Measurements from ENCODE around the gene ITGAL. TPM values are rescaled to one million over a fixed set of nuclear protein-coding genes. Genes with fewer than 3 reads are reported as not detected.

The ITGAL gene
- total and polyA plus RNA-seq, 4 donors: 0.77 to 14.3 (median 10.8) TPM

DNA sequence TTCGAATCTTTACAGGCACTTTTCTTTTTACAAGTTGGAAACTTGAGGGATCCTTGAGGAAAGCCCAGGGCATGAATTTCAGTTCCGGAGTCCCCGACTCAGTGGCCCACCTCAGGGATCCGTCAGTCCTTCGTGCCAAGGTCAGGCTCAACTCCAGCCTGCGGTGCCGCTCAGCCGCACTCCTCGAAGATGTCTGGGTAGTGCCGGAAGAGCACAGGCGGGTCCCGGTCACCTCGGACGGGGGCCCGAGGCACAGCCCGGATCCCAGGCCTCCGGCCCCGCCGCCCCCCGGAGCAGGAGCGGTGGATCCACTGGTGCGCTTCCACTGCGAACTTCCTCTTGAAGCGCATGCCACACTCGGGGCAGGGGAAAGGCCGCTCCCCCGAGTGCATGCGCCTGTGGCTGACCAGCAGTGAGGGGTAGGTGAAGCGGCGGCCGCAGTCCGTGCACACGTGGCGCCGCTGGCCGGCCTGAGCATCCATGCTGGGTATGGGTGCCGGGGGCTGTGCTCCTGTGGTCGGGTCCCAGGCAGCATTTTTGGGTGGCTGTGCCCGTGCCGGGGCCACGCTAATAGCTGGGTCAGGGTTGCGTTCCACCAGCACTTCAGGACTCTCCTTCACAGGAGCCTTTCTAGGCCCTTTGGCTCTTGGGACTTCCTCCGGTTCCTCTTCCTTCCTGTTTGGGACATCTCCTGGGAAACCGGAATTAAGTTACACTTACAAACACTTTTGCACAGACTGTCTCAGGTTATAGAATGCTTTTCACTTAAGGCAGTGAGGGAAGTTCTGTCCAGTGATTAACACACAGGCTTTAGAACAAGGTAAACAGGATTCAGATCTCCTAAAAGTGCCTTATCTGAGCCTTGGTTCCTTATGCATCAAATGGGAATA, 97.4 kb downstream of the ITGAL start:
- H3K27ac ChIP-seq (ENCODE audit: low read depth in 1 of 2, low read length in 2 of 2): no peak overlapping the region
- intact Hi-C loops (cut with DNase I): loop anchor here in 1 of 2 donors (5.0 kb wide), 1 partner anchor 82 kb away; the partner anchor contains the start of gene PRR14
- H3K4me1 ChIP-seq (ENCODE audit: control insufficient read depth in 1 of 2, insufficient read depth in 2 of 2, low read length in 2 of 2): no peaks in the 10 kb centered on the region
- no peaks in the 10 kb centered on the region for H3K27me3 ChIP-seq (ENCODE audit: control insufficient read depth in 1 of 2, insufficient read depth in 2 of 2, low read length in 1 of 2)
- no peaks in the 10 kb centered on the region for H3K36me3 ChIP-seq (ENCODE audit: control insufficient read depth in 1 of 2, insufficient read depth in 2 of 2, low read length in 1 of 2)
- no peak overlapping the region for H3K4me3 ChIP-seq (ENCODE audit: low read length in 2 of 2)
- DNase-seq (no peak), ATAC-seq (ENCODE audit: low FRiP score) (no peak)
- WGBS, 2 donors: 84 to 89% methylated on average over 44 of the region's 44 CpGs
- no peaks in the 10 kb centered on the region for H3K9me3 ChIP-seq (ENCODE audit: control insufficient read depth, low read length)

DNA sequence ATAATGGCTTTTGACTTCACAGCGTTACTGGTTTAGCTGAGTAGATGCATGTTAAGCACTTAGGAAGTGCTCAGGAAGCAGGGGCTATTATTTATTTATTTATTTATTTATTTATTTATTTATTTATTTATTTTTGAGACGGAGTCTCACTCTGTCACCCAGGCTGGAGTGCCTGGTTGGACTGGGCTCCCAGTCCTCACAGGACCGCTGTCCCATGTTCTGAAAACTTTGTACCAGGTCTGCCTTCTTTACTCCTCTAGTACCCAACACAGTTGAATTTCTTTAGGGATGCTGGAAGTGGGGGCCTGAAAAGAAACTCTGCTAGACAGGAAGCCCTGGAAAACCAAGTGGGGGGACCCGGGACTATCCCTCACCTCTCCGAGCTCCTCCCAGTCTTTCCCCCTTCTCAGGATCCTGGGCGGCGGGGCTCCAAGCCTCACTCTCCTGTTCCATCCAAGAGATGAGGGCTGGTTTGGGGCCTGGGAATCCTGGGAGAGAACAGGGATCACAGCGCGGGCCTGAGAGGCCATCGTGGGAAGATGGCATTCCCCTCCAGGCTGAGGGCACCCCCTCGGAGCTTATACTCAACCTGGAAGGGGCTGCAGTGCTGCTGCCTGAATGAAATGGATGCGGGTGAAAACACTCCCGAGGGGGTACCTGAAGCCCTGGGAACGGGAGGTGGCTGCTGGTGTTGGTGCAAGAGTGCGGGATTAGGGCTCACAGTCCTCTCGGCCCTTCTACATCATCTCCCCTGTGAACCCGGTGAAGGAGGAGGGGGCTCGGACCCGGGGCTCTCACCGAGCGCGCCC, 98.3 kb downstream of the ITGAL start:
- intact Hi-C loops (cut with DNase I): loop anchor here in 1 of 2 donors (1.0 to 5.0 kb wide), 2 partner anchors 13 to 81 kb away; partner anchors contain the start of genes PRR14 and ZNF764
- peak; percentile 34 for ATAC-seq (ENCODE audit: low FRiP score)
- no peaks in the 10 kb centered on the region for H3K4me1 ChIP-seq (ENCODE audit: control insufficient read depth in 1 of 2, insufficient read depth in 2 of 2, low read length in 2 of 2)
- no peaks in the 10 kb centered on the region for H3K36me3 ChIP-seq (ENCODE audit: control insufficient read depth in 1 of 2, insufficient read depth in 2 of 2, low read length in 1 of 2)
- H3K4me3 ChIP-seq (ENCODE audit: low read length in 2 of 2): peak overlapping the region; percentile 16 to 85
- H3K9me3 ChIP-seq (ENCODE audit: control insufficient read depth, low read length): no peaks in the 10 kb centered on the region
- peak overlapping the region; percentile 65 to 73 for H3K27ac ChIP-seq (ENCODE audit: low read depth in 1 of 2, low read length in 2 of 2)
- DNase-seq: peak in 1 of 2 donors; percentile 55
- H3K27me3 ChIP-seq (ENCODE audit: control insufficient read depth in 1 of 2, insufficient read depth in 2 of 2, low read length in 1 of 2): no peaks in the 10 kb centered on the region
- WGBS, 2 donors: 4 to 6% methylated on average over 22 of the region's 22 CpGs

DNA sequence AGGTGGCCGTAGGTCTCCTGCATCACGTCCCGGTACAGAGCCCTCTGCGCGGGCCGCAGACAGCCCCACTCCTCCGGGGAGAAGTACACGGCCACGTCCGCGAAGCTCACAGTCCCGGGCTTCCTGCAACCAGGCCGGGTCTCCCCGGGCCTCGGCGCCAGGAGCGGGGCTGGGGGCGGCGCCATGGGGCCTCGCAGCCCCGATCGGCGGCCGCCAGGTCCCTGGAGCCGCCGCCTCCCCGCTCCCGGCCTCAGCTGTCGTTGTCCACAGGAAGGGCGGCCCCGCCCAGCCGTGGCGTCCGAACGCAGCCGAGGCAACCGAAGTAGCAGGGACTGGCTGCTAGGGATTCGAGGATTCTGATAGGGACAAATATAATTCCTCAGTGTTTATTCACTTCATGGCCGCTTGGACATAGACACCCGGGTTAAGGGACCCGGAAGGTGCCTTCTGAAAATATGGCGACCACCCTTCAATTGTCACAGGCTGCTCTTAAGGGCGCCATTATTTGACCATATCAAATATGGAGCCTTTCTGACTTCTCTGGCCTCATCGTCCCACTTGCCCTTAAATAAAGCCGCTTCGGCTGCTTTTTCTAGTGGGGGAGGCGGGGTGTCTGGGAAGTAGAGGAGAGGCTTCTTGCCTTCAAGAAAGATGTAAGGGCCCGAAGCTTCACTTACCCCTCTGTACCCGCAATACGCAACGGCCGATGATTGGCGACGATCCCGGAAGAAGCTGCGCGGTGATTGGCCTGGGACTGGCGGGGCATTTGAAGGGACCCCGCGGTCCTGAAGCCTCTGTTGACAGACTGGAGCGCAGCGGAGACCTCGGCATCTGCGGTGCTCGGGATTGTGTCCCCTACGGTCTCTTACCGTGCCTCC, 99.1 kb downstream of the ITGAL start, which contains the start of gene ZNF688:
TSS of gene ZNF688 (minus strand) at position 270 of the 878 bp plus-strand sequence. CDS start at position 185, 85 bp downstream.
- H3K4me1 ChIP-seq (ENCODE audit: control insufficient read depth in 1 of 2, insufficient read depth in 2 of 2, low read length in 2 of 2): no peaks in the 10 kb centered on the region
- H3K36me3 ChIP-seq (ENCODE audit: control insufficient read depth in 1 of 2, insufficient read depth in 2 of 2, low read length in 1 of 2): peaks cover 0 to 3% of the 10 kb centered on the region in 2 donors
- no peaks in the 10 kb centered on the region for H3K27me3 ChIP-seq (ENCODE audit: control insufficient read depth in 1 of 2, insufficient read depth in 2 of 2, low read length in 1 of 2)
- H3K9me3 ChIP-seq (ENCODE audit: control insufficient read depth, low read length): no peaks in the 10 kb centered on the region
- ATAC-seq (ENCODE audit: low FRiP score) (peak; percentile 95), DNase-seq (peak; percentile 97 to 98)
- H3K4me3 ChIP-seq (ENCODE audit: low read length in 2 of 2): peak within 1 kb of the TSS; percentile 16 to 85
- H3K27ac ChIP-seq (ENCODE audit: low read depth in 1 of 2, low read length in 2 of 2): peak within 1 kb of the TSS; percentile 65 to 73
- WGBS, 2 donors: 0 to 1% methylated on average over 57 to 67 of the region's 67 CpGs
- intact Hi-C loops (cut with DNase I): loop anchor here in 1 of 2 donors (1.0 to 5.0 kb wide), 2 partner anchors 13 to 81 kb away; partner anchors contain the start of genes PRR14 and ZNF764

Small RNA genes within 50 kb of the gene (microRNA-seq; reads per million reads assigned to microRNA genes)
- 0 reads per million in 2 donors for gene MIR4518

Other genes with a start within 250 kb of the ITGAL start
- 10 to 100 TPM; 19.5 to 25.8 TPM for gene NPIPB13, start 224.3 kb upstream of the ITGAL start, total RNA-seq
- gene NPIPB13, start 224.3 kb upstream of the ITGAL start, polyA plus RNA-seq: 1 to 10 TPM in 1 of 2 donors, under 1 TPM in 1; 0.13 to 8.5 TPM
- 10 to 100 TPM; 42.6 to 51.3 TPM for gene CD2BP2, start 117.4 kb upstream of the ITGAL start, total RNA-seq
- gene CD2BP2, start 117.4 kb upstream of the ITGAL start, polyA plus RNA-seq: 10 to 100 TPM; 23.4 to 51.1 TPM
- gene TBC1D10B, start 102.2 kb upstream of the ITGAL start, total RNA-seq: 10 to 100 TPM; 30.7 to 38.0 TPM
- 10 to 100 TPM; 10.3 to 22.2 TPM for gene TBC1D10B, start 102.2 kb upstream of the ITGAL start, polyA plus RNA-seq
- not detected for gene MYL11, start 97.9 kb upstream of the ITGAL start, total RNA-seq
- under 1 TPM in 1 of 2 donors, not detected in 1; 0.26 TPM for gene MYL11, start 97.9 kb upstream of the ITGAL start, polyA plus RNA-seq
- gene SEPTIN1, start 90.2 kb upstream of the ITGAL start, total RNA-seq: 1 to 10 TPM; 2.8 to 6.1 TPM
- gene SEPTIN1, start 90.2 kb upstream of the ITGAL start, polyA plus RNA-seq: 1 to 10 TPM; 1.0 to 2.6 TPM
- 1 to 10 TPM; 6.2 to 7.4 TPM for gene ZNF48, start 77.3 kb upstream of the ITGAL start, total RNA-seq
- gene ZNF48, start 77.3 kb upstream of the ITGAL start, polyA plus RNA-seq: 1 to 10 TPM; 3.4 to 4.9 TPM
- gene ZNF771, start 65.1 kb upstream of the ITGAL start, total RNA-seq: 1 to 10 TPM; 6.3 to 7.4 TPM
- 10 to 100 TPM; 11.4 to 20.5 TPM for gene ZNF771, start 65.1 kb upstream of the ITGAL start, polyA plus RNA-seq
- 10 to 100 TPM; 18.2 to 19.7 TPM for gene DCTPP1, start 42.7 kb upstream of the ITGAL start, total RNA-seq
- gene DCTPP1, start 42.7 kb upstream of the ITGAL start, polyA plus RNA-seq: 10 to 100 TPM; 16.6 to 36.3 TPM
- gene SEPHS2, start 26.9 kb upstream of the ITGAL start, total RNA-seq: 10 to 100 TPM; 25.1 to 29.3 TPM
- gene SEPHS2, start 26.9 kb upstream of the ITGAL start, polyA plus RNA-seq: 10 to 100 TPM; 25.2 to 52.3 TPM
- 10 to 100 TPM; 22.3 to 22.8 TPM for gene ZNF768, start 53.8 kb downstream of the ITGAL start, total RNA-seq
- gene ZNF768, start 53.8 kb downstream of the ITGAL start, polyA plus RNA-seq: 10 to 100 TPM; 29.9 to 40.2 TPM
- 1 to 10 TPM; 9.1 to 9.5 TPM for gene ZNF747, start 62.1 kb downstream of the ITGAL start, total RNA-seq
- gene ZNF747, start 62.1 kb downstream of the ITGAL start, polyA plus RNA-seq: 1 to 10 TPM; 5.1 to 8.3 TPM
- gene ZNF764, start 85.6 kb downstream of the ITGAL start, total RNA-seq: 1 to 10 TPM; 6.4 to 8.5 TPM
- 1 to 10 TPM; 1.9 to 4.6 TPM for gene ZNF764, start 85.6 kb downstream of the ITGAL start, polyA plus RNA-seq
- gene ZNF688, start 99.0 kb downstream of the ITGAL start, total RNA-seq: 10 to 100 TPM in 1 of 2 donors, 1 to 10 TPM in 1; 9.0 to 12.9 TPM
- gene ZNF688, start 99.0 kb downstream of the ITGAL start, polyA plus RNA-seq: 10 to 100 TPM; 17.4 to 20.2 TPM
- gene ZNF785, start 113.0 kb downstream of the ITGAL start, total RNA-seq: 10 to 100 TPM in 1 of 2 donors, 1 to 10 TPM in 1; 8.5 to 21.8 TPM
- gene ZNF785, start 113.0 kb downstream of the ITGAL start, polyA plus RNA-seq: 1 to 10 TPM; 3.1 to 8.6 TPM
- 1 to 10 TPM; 5.7 to 7.1 TPM for gene ZNF689, start 137.6 kb downstream of the ITGAL start, total RNA-seq
- gene ZNF689, start 137.6 kb downstream of the ITGAL start, polyA plus RNA-seq: 1 to 10 TPM; 2.9 to 3.3 TPM
- gene PRR14, start 178.2 kb downstream of the ITGAL start, total RNA-seq: 10 to 100 TPM; 50.5 to 53.4 TPM
- 100 to 1,000 TPM in 1 of 2 donors, 10 to 100 TPM in 1; 28.2 to 217 TPM for gene PRR14, start 178.2 kb downstream of the ITGAL start, polyA plus RNA-seq
- 10 to 100 TPM; 52.7 to 56.0 TPM for gene FBRS, start 185.7 kb downstream of the ITGAL start, total RNA-seq
- gene FBRS, start 185.7 kb downstream of the ITGAL start, polyA plus RNA-seq: 10 to 100 TPM; 15.3 to 47.2 TPM
- gene SRCAP, start 226.4 kb downstream of the ITGAL start, total RNA-seq: 10 to 100 TPM; 55.0 to 66.2 TPM
- 10 to 100 TPM in 1 of 2 donors, 1 to 10 TPM in 1; 7.1 to 14.8 TPM for gene SRCAP, start 226.4 kb downstream of the ITGAL start, polyA plus RNA-seq

Data from aorta (tissue), 5 donors.